ENCODE results near the gene COG6. TPM values are rescaled to one million over a fixed set of nuclear protein-coding genes. Genes with fewer than 3 reads are reported as not detected.

The COG6 gene
- total and polyA plus RNA-seq, 4 donors = 4.5 to 10.7 (median 8.0) TPM

GRCh38 chr13:39712626-39713025 is 57.2 kb downstream of the COG6 start:
- TF ChIP-seq RXRA (IDR thresholded peaks at IDR 0.05) = no peak
- no peak for TF ChIP-seq FOXA2 (IDR thresholded peaks at IDR 0.05)
- Histone ChIP-seq H3K27ac (ENCODE audit: low read depth in 1 of 2, low read length in 2 of 2) (no peak overlapping the region), H3K4me3 (ENCODE audit: low read depth in 1 of 3, low read length in 3 of 3) (no peak overlapping the region), H3K27me3 (ENCODE audit: control insufficient read depth in 4 of 4, insufficient read depth in 4 of 4, low read length in 3 of 4) (no peaks in the 10 kb centered on the region), H3K9ac (ENCODE audit: low read depth in 1 of 2, low read length in 2 of 2) (no peak overlapping the region), H3K36me3 (ENCODE audit: control insufficient read depth in 4 of 4, insufficient read depth in 3 of 4, low read depth in 1 of 4, low read length in 3 of 4) (peaks cover 0 to 3% (median 2%) of the 10 kb centered on the region in 4 donors), H3K4me1 (ENCODE audit: control insufficient read depth in 4 of 4, insufficient read depth in 4 of 4, low read length in 3 of 4) (no peaks in the 10 kb centered on the region), H3K9me3 (ENCODE audit: control insufficient read depth in 4 of 4, low read length in 3 of 4) (no peaks in the 10 kb centered on the region)
- 99% methylated on average over 3 of the region's 3 CpGs for WGBS
- no peak for DNase-seq (ENCODE audit: low spot score)

GRCh38 chr13:39729156-39729555 is 73.7 kb downstream of the COG6 start:
- H3K27me3 ChIP-seq (ENCODE audit: control insufficient read depth in 4 of 4, insufficient read depth in 4 of 4, low read length in 3 of 4) = no peaks in the 10 kb centered on the region
- no peaks in the 10 kb centered on the region for H3K9me3 ChIP-seq (ENCODE audit: control insufficient read depth in 4 of 4, low read length in 3 of 4)
- no peak overlapping the region for H3K4me3 ChIP-seq (ENCODE audit: low read depth in 1 of 3, low read length in 3 of 3)
- no peaks in the 10 kb centered on the region for H3K4me1 ChIP-seq (ENCODE audit: control insufficient read depth in 4 of 4, insufficient read depth in 4 of 4, low read length in 3 of 4)
- peaks cover 0 to 40% (median 6%) of the 10 kb centered on the region in 4 donors for H3K36me3 ChIP-seq (ENCODE audit: control insufficient read depth in 4 of 4, insufficient read depth in 3 of 4, low read depth in 1 of 4, low read length in 3 of 4)
- no peak for DNase-seq (ENCODE audit: low spot score)
- no peak overlapping the region for H3K9ac ChIP-seq (ENCODE audit: low read depth in 1 of 2, low read length in 2 of 2)
- WGBS = 83% methylated on average over 3 of the region's 3 CpGs
- no peak for TF ChIP-seq GABPA (IDR thresholded peaks at IDR 0.05 in 1 of 2, conservative IDR thresholded peaks at IDR 0.05 in 1 of 2)
- H3K27ac ChIP-seq (ENCODE audit: low read depth in 1 of 2, low read length in 2 of 2) = no peak overlapping the region

- Histone ChIP-seq H3K27me3 (ENCODE audit: control insufficient read depth in 4 of 4, insufficient read depth in 4 of 4, low read length in 3 of 4) (no peaks in the 10 kb centered on the region), H3K36me3 (ENCODE audit: control insufficient read depth in 4 of 4, insufficient read depth in 3 of 4, low read depth in 1 of 4, low read length in 3 of 4) (peaks cover 1 to 9% (median 4%) of the 10 kb centered on the region in 4 donors), H3K9me3 (ENCODE audit: control insufficient read depth in 4 of 4, low read length in 3 of 4) (no peaks in the 10 kb centered on the region), H3K4me1 (ENCODE audit: control insufficient read depth in 4 of 4, insufficient read depth in 4 of 4, low read length in 3 of 4) (no peaks in the 10 kb centered on the region), H3K9ac (ENCODE audit: low read depth in 1 of 2, low read length in 2 of 2) (no peak overlapping the region), H3K4me3 (ENCODE audit: low read depth in 1 of 3, low read length in 3 of 3) (no peak overlapping the region), H3K27ac (ENCODE audit: low read depth in 1 of 2, low read length in 2 of 2) (no peak overlapping the region)
- TF ChIP-seq, protein P1, sequence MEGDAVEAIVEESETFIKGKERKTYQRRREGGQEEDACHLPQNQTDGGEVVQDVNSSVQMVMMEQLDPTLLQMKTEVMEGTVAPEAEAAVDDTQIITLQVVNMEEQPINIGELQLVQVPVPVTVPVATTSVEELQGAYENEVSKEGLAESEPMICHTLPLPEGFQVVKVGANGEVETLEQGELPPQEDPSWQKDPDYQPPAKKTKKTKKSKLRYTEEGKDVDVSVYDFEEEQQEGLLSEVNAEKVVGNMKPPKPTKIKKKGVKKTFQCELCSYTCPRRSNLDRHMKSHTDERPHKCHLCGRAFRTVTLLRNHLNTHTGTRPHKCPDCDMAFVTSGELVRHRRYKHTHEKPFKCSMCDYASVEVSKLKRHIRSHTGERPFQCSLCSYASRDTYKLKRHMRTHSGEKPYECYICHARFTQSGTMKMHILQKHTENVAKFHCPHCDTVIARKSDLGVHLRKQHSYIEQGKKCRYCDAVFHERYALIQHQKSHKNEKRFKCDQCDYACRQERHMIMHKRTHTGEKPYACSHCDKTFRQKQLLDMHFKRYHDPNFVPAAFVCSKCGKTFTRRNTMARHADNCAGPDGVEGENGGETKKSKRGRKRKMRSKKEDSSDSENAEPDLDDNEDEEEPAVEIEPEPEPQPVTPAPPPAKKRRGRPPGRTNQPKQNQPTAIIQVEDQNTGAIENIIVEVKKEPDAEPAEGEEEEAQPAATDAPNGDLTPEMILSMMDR (IDR thresholded peaks at IDR 0.05; ENCODE audit: low read depth, low read length, missing input control) = no peak
- TF ChIP-seq FOXA1 (IDR thresholded peaks at IDR 0.05) = no peak
- DNase-seq (ENCODE audit: low spot score) = no peak
These were observed 79.5 kb downstream of the COG6 start for GRCh38 chr13:39734952-39735351.

DNA sequence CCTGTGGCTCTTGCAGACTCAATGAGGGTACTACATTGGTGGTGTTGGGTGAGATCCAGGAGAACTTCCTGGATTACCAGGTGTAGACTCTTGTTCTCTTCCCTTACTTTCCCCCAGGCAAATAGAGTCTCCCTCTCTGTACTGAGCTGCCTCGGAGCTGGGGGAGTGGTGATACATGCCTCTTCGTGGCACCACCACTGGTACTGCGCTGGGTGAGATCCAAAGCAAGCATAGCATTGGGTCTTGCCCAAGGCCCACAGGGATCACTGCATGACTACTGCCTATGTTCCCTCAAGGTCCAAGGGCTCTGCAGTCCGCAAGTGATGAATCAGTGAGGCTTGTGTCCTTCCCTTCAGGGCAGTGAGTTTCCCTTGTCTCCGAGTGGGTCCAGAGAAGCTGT is 81.6 kb downstream of the COG6 start:
- TF ChIP-seq FOXA1 (IDR thresholded peaks at IDR 0.05) = no peak
- TF ChIP-seq, protein P1 (IDR thresholded peaks at IDR 0.05; ENCODE audit: low read depth, low read length, missing input control) = no peak
- no peak for TF ChIP-seq REST (IDR thresholded peaks at IDR 0.05)
- no peak for TF ChIP-seq EGR1 (IDR thresholded peaks at IDR 0.05; ENCODE audit: low read depth in 2 of 2)
- no peak for DNase-seq (ENCODE audit: low spot score)
- H3K9ac ChIP-seq (ENCODE audit: low read depth in 1 of 2, low read length in 2 of 2) = no peak overlapping the region
- 96% methylated on average over 5 of the region's 5 CpGs for WGBS
- no peaks in the 10 kb centered on the region for H3K27me3 ChIP-seq (ENCODE audit: control insufficient read depth in 4 of 4, insufficient read depth in 4 of 4, low read length in 3 of 4)
- no peak overlapping the region for H3K4me3 ChIP-seq (ENCODE audit: low read depth in 1 of 3, low read length in 3 of 3)
- no peaks in the 10 kb centered on the region for H3K4me1 ChIP-seq (ENCODE audit: control insufficient read depth in 4 of 4, insufficient read depth in 4 of 4, low read length in 3 of 4)
- H3K36me3 ChIP-seq (ENCODE audit: control insufficient read depth in 4 of 4, insufficient read depth in 3 of 4, low read depth in 1 of 4, low read length in 3 of 4) = peaks cover 1 to 9% (median 4%) of the 10 kb centered on the region in 4 donors
- H3K27ac ChIP-seq (ENCODE audit: low read depth in 1 of 2, low read length in 2 of 2) = no peak overlapping the region
- no peaks in the 10 kb centered on the region for H3K9me3 ChIP-seq (ENCODE audit: control insufficient read depth in 4 of 4, low read length in 3 of 4)

All from liver (tissue), 9 donors.